Suprapubic skin (tissue), 4 donors: ENCODE data around the gene OR6C1. TPM values are rescaled to one million over a fixed set of nuclear protein-coding genes. Genes with fewer than 3 reads are reported as not detected.
"Not testable (repeated sequence)": the region's sequence is repeated elsewhere in the genome, so short reads cannot be mapped to it uniquely, and the experiment has no call there.

ENCODE experiments used
- DNase-seq, 2 donors: peaks; one replicate each; pipeline ENCODE4 v3.0.0-alpha.2; 2019; ENCODE audit warnings: low spot score in 2 of 2
- H3K27ac ChIP-seq: fragments of 200-600 bp; sonication (generic); one replicate; pipeline ENCODE4 v1.5.1; 2019
- H3K27me3 ChIP-seq: fragments of 200-600 bp; sonication (generic); one replicate; pipeline ENCODE4 v1.5.1; 2019
- H3K36me3 ChIP-seq: fragments of 200-600 bp; sonication (generic); one replicate; pipeline ENCODE4 v1.5.1; 2019
- H3K4me1 ChIP-seq: fragments of 200-600 bp; sonication (generic); one replicate; pipeline ENCODE4 v1.5.1; 2019
- H3K4me3 ChIP-seq: fragments of 200-600 bp; sonication (generic); one replicate; pipeline ENCODE4 v1.5.1; 2019; ENCODE audit warnings: mild to moderate bottlenecking
- H3K9me3 ChIP-seq: fragments of 200-600 bp; sonication (generic); one replicate; pipeline ENCODE4 v1.5.1; 2019
- EP300 ChIP-seq: sonication (generic); formaldehyde crosslinking; IDR thresholded peaks from one replicate; pipeline ENCODE4 v1.6.1; 2017; ENCODE audit warnings: antibody characterized with exemption
- POLR2A ChIP-seq, 2 donors: fragments of 450-650 bp; IDR thresholded peaks; one replicate each; pipeline ENCODE4 v1.6.1; 2017; ENCODE audit warnings: antibody characterized with exemption in 2 of 2, mild to moderate bottlenecking in 2 of 2, moderate library complexity in 2 of 2
- POLR2AphosphoS5 ChIP-seq, 3 donors: sonication (generic); formaldehyde crosslinking; IDR thresholded peaks; one replicate each; pipeline ENCODE4 v1.6.1; 2017; ENCODE audit warnings: antibody characterized with exemption in 3 of 3
- WGBS: methylation state at CpG from one replicate; pipeline ENCODE4 v1.1.5; 2018; 5-methylcytosine and 5-hydroxymethylcytosine counted together
- total RNA-seq, 4 donors: library from RNA; depleted of rRNA; stranded (reverse); fragments of >200 nt; gene quantifications; one replicate each; pipeline ENCODE4 v1.1.0, GENCODE V29; 2016
- TF ChIP-seq, protein P1 (sequence below), 2 donors: fragments of 200-600 bp in 1 of 2; fragments of 450-650 bp in 1 of 2; sonication (generic) in 1 of 2; IDR thresholded peaks; one replicate each; pipeline ENCODE4 v1.5.1; 2016 to 2019; ENCODE audit warnings: antibody characterized with exemption in 2 of 2, mild to moderate bottlenecking in 1 of 2, moderate library complexity in 1 of 2

Gene OR6C1
- total RNA-seq, 4 donors from 2014 or later, result not detected

DNA sequence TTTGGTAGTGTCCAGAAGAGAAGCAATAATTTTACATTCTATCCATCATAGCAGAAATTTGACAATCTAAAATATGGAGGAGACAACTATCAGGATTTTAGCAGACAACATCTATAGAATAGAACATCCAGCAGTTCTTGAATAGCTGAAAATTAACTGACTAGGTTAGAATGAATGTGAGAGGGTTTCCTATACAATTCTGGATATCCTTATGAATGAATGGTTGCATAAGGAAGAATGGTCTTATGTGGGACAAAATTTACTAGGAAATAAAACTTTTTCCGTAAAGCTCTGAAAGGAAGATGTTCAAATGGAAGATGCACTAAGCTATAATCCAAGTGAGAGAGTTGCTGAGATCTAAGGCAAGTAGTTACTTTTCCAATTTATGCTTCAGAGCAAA, 16.3 kb downstream of the OR6C1 start, which contains the start of gene OR6C3:
Gene OR6C3, plus strand, starts transcription at position 301 of the 400 bp plus-strand sequence. CDS start 955 bp downstream, outside the sequence.
- no peaks in the 10 kb centered on the region for H3K4me1 ChIP-seq
- H3K27ac ChIP-seq, result no peak within 1 kb of the TSS
- H3K9me3 ChIP-seq, result no peaks in the 10 kb centered on the region
- 96% methylated on average over 1 of the region's 1 CpG for whole genome bisulfite sequencing
- no peak for DNase-seq
- no peak within 1 kb of the TSS for H3K4me3 ChIP-seq
- H3K36me3 ChIP-seq, result no peaks in the 10 kb centered on the region
- no peaks in the 10 kb centered on the region for H3K27me3 ChIP-seq
- TF ChIP-seq, protein P1, sequence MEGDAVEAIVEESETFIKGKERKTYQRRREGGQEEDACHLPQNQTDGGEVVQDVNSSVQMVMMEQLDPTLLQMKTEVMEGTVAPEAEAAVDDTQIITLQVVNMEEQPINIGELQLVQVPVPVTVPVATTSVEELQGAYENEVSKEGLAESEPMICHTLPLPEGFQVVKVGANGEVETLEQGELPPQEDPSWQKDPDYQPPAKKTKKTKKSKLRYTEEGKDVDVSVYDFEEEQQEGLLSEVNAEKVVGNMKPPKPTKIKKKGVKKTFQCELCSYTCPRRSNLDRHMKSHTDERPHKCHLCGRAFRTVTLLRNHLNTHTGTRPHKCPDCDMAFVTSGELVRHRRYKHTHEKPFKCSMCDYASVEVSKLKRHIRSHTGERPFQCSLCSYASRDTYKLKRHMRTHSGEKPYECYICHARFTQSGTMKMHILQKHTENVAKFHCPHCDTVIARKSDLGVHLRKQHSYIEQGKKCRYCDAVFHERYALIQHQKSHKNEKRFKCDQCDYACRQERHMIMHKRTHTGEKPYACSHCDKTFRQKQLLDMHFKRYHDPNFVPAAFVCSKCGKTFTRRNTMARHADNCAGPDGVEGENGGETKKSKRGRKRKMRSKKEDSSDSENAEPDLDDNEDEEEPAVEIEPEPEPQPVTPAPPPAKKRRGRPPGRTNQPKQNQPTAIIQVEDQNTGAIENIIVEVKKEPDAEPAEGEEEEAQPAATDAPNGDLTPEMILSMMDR (IDR thresholded peaks at IDR 0.05), result no peak
- no peak for TF ChIP-seq POLR2A (IDR thresholded peaks at IDR 0.05)
- TF ChIP-seq EP300, result no peak
- no peak for TF ChIP-seq POLR2AphosphoS5 (IDR thresholded peaks at IDR 0.05)

DNA sequence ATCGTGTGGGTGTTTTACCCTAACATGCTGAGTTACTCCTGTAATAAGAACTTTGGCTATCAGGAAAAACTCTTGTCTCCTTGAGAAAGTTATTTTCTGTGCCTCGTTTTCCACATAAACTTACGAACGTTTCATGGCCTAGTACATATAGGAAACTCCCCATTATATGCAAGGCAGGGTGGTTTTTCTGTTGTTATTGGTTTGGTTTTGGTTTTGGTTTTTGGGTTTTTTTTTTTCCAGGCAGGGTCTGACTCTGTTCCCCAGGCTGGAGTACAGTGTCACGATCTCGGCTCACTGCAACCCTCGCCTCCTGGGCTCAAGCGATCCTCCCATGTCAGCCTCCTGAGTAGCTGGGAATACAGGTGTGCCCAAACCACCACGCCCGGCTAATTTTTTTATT, 21.9 kb downstream of the OR6C1 start:
- TF ChIP-seq POLR2A (IDR thresholded peaks at IDR 0.05) (no peak), EP300 (no peak), POLR2AphosphoS5 (IDR thresholded peaks at IDR 0.05) (no peak)
- TF ChIP-seq, protein P1 (IDR thresholded peaks at IDR 0.05), result no peak

DNA sequence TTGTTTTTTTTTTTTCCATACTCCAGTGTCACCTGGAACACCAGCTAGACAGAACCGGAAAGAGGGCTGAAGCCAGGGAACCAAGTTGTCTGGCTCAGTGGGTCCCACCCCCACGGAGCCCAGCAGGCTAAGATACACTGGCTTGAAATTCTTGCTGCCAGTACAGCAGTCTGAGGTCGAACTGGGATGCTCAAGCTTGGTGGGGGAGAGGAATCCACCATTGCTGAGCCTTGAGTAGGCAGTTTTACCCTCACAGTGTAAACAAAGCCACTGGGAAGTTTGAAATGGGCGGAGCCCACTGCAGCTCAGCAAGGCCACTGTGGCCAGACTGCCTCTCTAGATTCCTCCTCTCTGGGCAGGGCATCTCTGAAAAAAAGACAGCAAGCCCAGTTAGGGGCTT, 41.2 kb downstream of the OR6C1 start:
- not testable (repeated sequence) for DNase-seq, H3K4me3 ChIP-seq, H3K36me3 ChIP-seq, H3K4me1 ChIP-seq, H3K27me3 ChIP-seq, H3K9me3 ChIP-seq, H3K27ac ChIP-seq
- WGBS, result 75% methylated on average over 2 of the region's 4 CpGs

More for the DNA sequence above, 21.9 kb downstream of the OR6C1 start:
- Histone ChIP-seq H3K27me3 (no peaks in the 10 kb centered on the region), H3K36me3 (no peaks in the 10 kb centered on the region), H3K4me3 (no peak overlapping the region), H3K27ac (no peak overlapping the region), H3K4me1 (no peaks in the 10 kb centered on the region), H3K9me3 (no peaks in the 10 kb centered on the region)
- 88% methylated on average over 10 of the region's 10 CpGs for WGBS
- DNase-seq, result no peak

DNA sequence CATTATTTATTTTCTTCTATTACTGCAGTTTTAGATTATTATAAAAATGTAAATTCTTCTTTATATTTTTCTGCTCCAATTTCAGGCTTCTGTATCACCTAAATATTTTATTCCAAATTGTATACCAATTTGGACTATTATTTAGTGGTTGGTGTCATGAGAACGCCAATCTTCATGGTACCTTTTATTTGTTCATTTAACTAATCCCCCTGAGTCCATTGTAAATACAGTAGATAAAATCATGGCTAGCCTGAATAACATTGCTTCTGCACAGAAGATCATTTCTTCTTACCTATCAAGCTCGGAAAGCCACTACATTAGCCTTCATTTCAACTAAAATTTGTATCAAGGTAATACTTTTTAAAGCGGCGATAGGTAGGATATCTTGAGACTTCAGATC, 48.5 kb downstream of the OR6C1 start, which contains the start of gene OR6C75:
Gene OR6C75, plus strand, starts transcription at position 301 of the 400 bp plus-strand sequence. CDS start 2,136 bp downstream, outside the sequence.
- H3K27ac ChIP-seq, result no peak within 1 kb of the TSS
- H3K27me3 ChIP-seq, result no peaks in the 10 kb centered on the region
- H3K4me3 ChIP-seq, result no peak within 1 kb of the TSS
- DNase-seq, result no peak
- no peaks in the 10 kb centered on the region for H3K4me1 ChIP-seq
- WGBS, result 91% methylated on average over 4 of the region's 4 CpGs
- H3K9me3 ChIP-seq, result no peaks in the 10 kb centered on the region
- no peaks in the 10 kb centered on the region for H3K36me3 ChIP-seq
- TF ChIP-seq, protein P1 (IDR thresholded peaks at IDR 0.05), result no peak
- no peak for TF ChIP-seq EP300
- no peak for TF ChIP-seq POLR2AphosphoS5 (IDR thresholded peaks at IDR 0.05)
- TF ChIP-seq POLR2A (IDR thresholded peaks at IDR 0.05), result no peak

DNA sequence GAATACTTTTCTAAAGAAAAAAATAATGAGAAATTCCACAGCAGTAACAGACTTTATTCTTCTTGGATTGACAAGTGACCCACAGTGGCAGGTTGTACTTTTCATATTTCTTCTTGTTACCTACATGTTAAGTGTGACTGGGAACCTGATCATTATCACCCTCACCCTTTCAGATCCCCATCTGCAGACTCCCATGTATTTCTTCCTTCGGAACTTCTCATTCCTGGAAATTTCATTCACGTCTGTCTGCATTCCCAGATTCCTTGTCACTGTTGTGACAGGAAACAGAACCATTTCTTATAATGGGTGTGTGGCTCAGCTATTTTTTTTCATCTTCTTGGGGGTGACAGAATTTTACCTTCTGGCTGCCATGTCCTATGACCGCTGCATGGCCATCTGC, 50.9 kb downstream of the OR6C1 start:
- Histone ChIP-seq H3K4me1 (no peaks in the 10 kb centered on the region), H3K9me3 (no peaks in the 10 kb centered on the region), H3K4me3 (no peak overlapping the region), H3K27ac (no peak overlapping the region), H3K36me3 (no peaks in the 10 kb centered on the region), H3K27me3 (no peaks in the 10 kb centered on the region)
- TF ChIP-seq POLR2A (IDR thresholded peaks at IDR 0.05) (no peak), EP300 (no peak), POLR2AphosphoS5 (IDR thresholded peaks at IDR 0.05) (no peak)
- TF ChIP-seq, protein P1 (IDR thresholded peaks at IDR 0.05), result no peak
- 69% methylated on average over 3 of the region's 3 CpGs for WGBS
- no peak for DNase-seq

Other genes starting within 250 kb of the OR6C1 start
- gene OR9K2, start 187.9 kb upstream of the OR6C1 start, total RNA-seq, result not detected
- not detected for gene OR10A7, start 93.3 kb upstream of the OR6C1 start, total RNA-seq
- gene OR6C74, start 69.7 kb upstream of the OR6C1 start, total RNA-seq, result not detected
- not detected for gene OR6C6, start 17.8 kb upstream of the OR6C1 start, total RNA-seq
- not detected for gene OR6C3, start 16.4 kb downstream of the OR6C1 start, total RNA-seq
- not detected for gene OR6C75, start 48.6 kb downstream of the OR6C1 start, total RNA-seq
- not detected for gene OR6C65, start 86.2 kb downstream of the OR6C1 start, total RNA-seq
- not detected for gene OR6C76, start 111.9 kb downstream of the OR6C1 start, total RNA-seq
- gene OR6C2, start 129.7 kb downstream of the OR6C1 start, total RNA-seq, result 1 to 10 TPM in 1 of 4 donors, not detected in 3; 1.3 TPM
- not detected for gene OR6C70, start 155.8 kb downstream of the OR6C1 start, total RNA-seq
- not detected for gene OR6C68, start 178.0 kb downstream of the OR6C1 start, total RNA-seq
- not detected for gene OR6C4, start 235.3 kb downstream of the OR6C1 start, total RNA-seq